T-cell (primary cell): ENCODE measurements around the gene DCAF11. TPM values are rescaled to one million over a fixed set of nuclear protein-coding genes. Genes with fewer than 3 reads are reported as not detected.

ENCODE experiments used
- ATAC-seq, 4 experiments: fragments of 200-7000 bp in 3 of 4; fragments of 150-1000 bp in 1 of 4; cut with Tn5 transposase; replicated peaks in 1 of 4; 1 replicate in 3 of 4; 2 replicates in 1 of 4; pipeline ENCODE4 v1.10.0; 2021; ENCODE audit warnings: moderate library complexity in 3 of 4, mild to moderate bottlenecking in 2 of 4, moderate number of reproducible peaks in 1 of 4
- CTCF ChIA-PET, 2 donors: fragments of 300-600 bp; sonication (Branson Sonifier 250); formaldehyde crosslinking; loops; one replicate each; lab custom pipeline; 2022; ENCODE audit warnings: antibody characterized with exemption in 2 of 2; lab: Charles Lee
- POLR2A ChIA-PET, 2 donors: fragments of 300-600 bp; sonication (Branson Sonifier 250); formaldehyde crosslinking; loops; one replicate each; lab custom pipeline; 2022; ENCODE audit warnings: antibody characterized with exemption in 2 of 2; lab: Charles Lee
- DNase-seq, 35 experiments: peaks; one replicate each; pipeline versions ENCODE4 v3.0.0 to v3.0.0-alpha.2; 2013 to 2023
- H3K27ac ChIP-seq: one replicate; pipeline ENCODE4 v1.5.1; 2013; ENCODE audit warnings: low read length
- H3K27me3 ChIP-seq, 2 experiments: replicated peaks in 1 of 2; 1 replicate in 1 of 2; 2 replicates in 1 of 2; pipeline versions ENCODE4 v1.6.1 to v1.7.0; 2013; ENCODE audit warnings: low read length in 1 of 2, mixed read lengths in 1 of 2; ENCODE audit not compliant: control insufficient read depth in 2 of 2, insufficient read depth in 2 of 2; ENCODE audit errors: extremely low read depth in 1 of 2
- H3K36me3 ChIP-seq, 2 donors: 1 replicate in 1 of 2; 2 replicates in 1 of 2; pipeline versions ENCODE4 v1.6.1 to v1.7.0; 2013; ENCODE audit warnings: low read length in 1 of 2; ENCODE audit not compliant: control insufficient read depth in 2 of 2, insufficient read depth in 1 of 2; ENCODE audit errors: extremely low read depth in 1 of 2
- H3K4me1 ChIP-seq, 2 experiments: 1 replicate in 1 of 2; 2 replicates in 1 of 2; pipeline versions ENCODE4 v1.6.1 to v1.7.0; 2013; ENCODE audit warnings: low read length in 2 of 2, mixed read lengths in 1 of 2; ENCODE audit not compliant: insufficient read depth in 2 of 2, control insufficient read depth in 1 of 2; ENCODE audit errors: extremely low read depth in 1 of 2
- H3K4me3 ChIP-seq, 2 donors: 1 replicate in 1 of 2; 2 replicates in 1 of 2; pipeline versions ENCODE4 v1.5.1 to v1.7.0; 2013; ENCODE audit warnings: mild to moderate bottlenecking in 2 of 2, low read length in 1 of 2, moderate library complexity in 1 of 2; ENCODE audit not compliant: control insufficient read depth in 1 of 2; ENCODE audit errors: extremely low read depth in 1 of 2
- H3K9me3 ChIP-seq: 2 replicates; pipeline ENCODE4 v1.7.0; 2013
- H3K27ac Mint-ChIP-seq, 2 donors: one replicate each; pipeline ENCODE4 v1.8.0; 2020 to 2021; ENCODE audit warnings: mild to moderate bottlenecking in 2 of 2, mixed read lengths in 2 of 2
- H3K27me3 Mint-ChIP-seq, 2 donors: one replicate each; pipeline ENCODE4 v1.8.0; 2021 to 2022; ENCODE audit warnings: mixed read lengths in 2 of 2
- H3K36me3 Mint-ChIP-seq: one replicate; pipeline ENCODE4 v1.8.0; 2021; ENCODE audit warnings: mixed read lengths
- H3K4me1 Mint-ChIP-seq, 3 donors: one replicate each; pipeline ENCODE4 v1.8.0; 2020 to 2022; ENCODE audit warnings: mixed read lengths in 3 of 3, mild to moderate bottlenecking in 1 of 3
- H3K4me3 Mint-ChIP-seq, 3 donors: one replicate each; pipeline ENCODE4 v1.8.0; 2020 to 2022; ENCODE audit warnings: mild to moderate bottlenecking in 3 of 3, mixed read lengths in 3 of 3, moderate library complexity in 3 of 3
- H3K9me3 Mint-ChIP-seq, 3 donors: one replicate each; pipeline ENCODE4 v1.8.0; 2020 to 2022; ENCODE audit warnings: mixed read lengths in 3 of 3
- WGBS: methylation state at CpG from one replicate; pipeline ENCODE4 v1.1.5; 2013; ENCODE audit warnings: missing lambda C conversion rate; ENCODE audit not compliant: insufficient coverage; 5-methylcytosine and 5-hydroxymethylcytosine counted together
- total RNA-seq, 35 experiments: library from RNA in 6 of 35; stranded (reverse) in 6 of 35; fragments of 120-200 nt in 1 of 35; gene quantifications; one replicate each; pipeline versions ENCODE4 v1.2.1 to v1.2.4 and lab custom pipeline; 2013 to 2026

Gene DCAF11
- total RNA-seq, 5 donors from 2014 or later (not counting 1 experiment from before 2014, with no cell fraction given), result 78.5 to 94.1 (median 89.6) TPM

DNA sequence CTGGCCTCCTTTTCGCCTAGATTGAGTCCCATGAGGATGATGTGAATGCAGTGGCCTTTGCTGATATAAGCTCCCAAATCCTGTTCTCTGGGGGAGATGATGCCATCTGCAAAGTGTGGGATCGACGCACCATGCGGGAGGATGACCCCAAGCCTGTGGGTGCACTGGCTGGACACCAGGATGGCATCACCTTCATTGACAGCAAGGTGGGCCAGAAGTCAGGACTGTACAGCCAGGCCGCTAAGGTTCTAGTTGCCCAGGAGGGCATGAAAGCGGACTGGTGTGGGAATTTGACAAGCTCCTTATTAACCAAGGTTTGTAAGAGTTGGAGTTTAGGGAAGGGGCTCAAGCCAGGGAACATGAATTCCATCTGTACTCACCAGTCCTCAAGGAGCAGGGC is 5.1 kb downstream of the DCAF11 start:
- Histone ChIP-seq H3K27me3 (no peaks in the 10 kb centered on the region), H3K4me3 (no peak overlapping the region), H3K9me3 (no peaks in the 10 kb centered on the region), H3K4me1 (peaks cover 12 to 24% of the 10 kb centered on the region in 2 experiments), H3K36me3 (peaks cover 3 to 81% of the 10 kb centered on the region in 2 donors), H3K27ac (no peak overlapping the region)
- peaks cover 29 to 37% (median 30%) of the 10 kb centered on the region in 3 donors for H3K4me1 Mint-ChIP-seq
- ChIA-PET POLR2A (interaction anchor here in 1 of 2 donors (0.6 kb wide), 1 partner anchor 43 kb away, joined by 3 read pairs; no protein-coding TSS in a partner anchor), CTCF (interaction anchor here in 1 of 2 donors (0.6 kb wide), 3 partner anchors 11 to 1137 kb away, joined by 3 to 5 read pairs (median 3); partner anchors contain the start of gene AJUBA)
- no peak for ATAC-seq
- H3K9me3 Mint-ChIP-seq, result no peaks in the 10 kb centered on the region
- H3K27me3 Mint-ChIP-seq, result no peaks in the 10 kb centered on the region
- H3K27ac Mint-ChIP-seq, result no peak overlapping the region
- 86% methylated on average over 4 of the region's 6 CpGs for WGBS
- no peak overlapping the region for H3K4me3 Mint-ChIP-seq
- DNase-seq, result no peak
- peaks cover 68% of the 10 kb centered on the region for H3K36me3 Mint-ChIP-seq

- no peaks in the 10 kb centered on the region for H3K9me3 ChIP-seq
- Mint-ChIP-seq H3K36me3 (peaks cover 61% of the 10 kb centered on the region), H3K4me3 (no peak overlapping the region), H3K9me3 (no peaks in the 10 kb centered on the region), H3K27ac (no peak overlapping the region), H3K27me3 (no peaks in the 10 kb centered on the region), H3K4me1 (peaks cover 17 to 25% (median 18%) of the 10 kb centered on the region in 3 donors)
- CTCF ChIA-PET, result interaction anchor here in 1 of 2 donors (1.7 kb wide), 1 partner anchor 13 kb away, joined by 6 read pairs; no protein-coding TSS in a partner anchor
- no peak for DNase-seq
- no peaks in the 10 kb centered on the region for H3K27me3 ChIP-seq
- ATAC-seq, result no peak
- no peak overlapping the region for H3K27ac ChIP-seq
- H3K4me1 ChIP-seq, result peaks cover 6 to 14% of the 10 kb centered on the region in 2 experiments
- 90% methylated on average over 3 of the region's 8 CpGs for WGBS
- H3K4me3 ChIP-seq, result no peak overlapping the region
- POLR2A ChIA-PET, result no interaction called here
- peaks cover 3 to 80% of the 10 kb centered on the region in 2 donors for H3K36me3 ChIP-seq
Observed at GRCh38 chr14:24121210-24121609, 6.6 kb downstream of the DCAF11 start.

GRCh38 chr14:24122416-24122815 is 7.8 kb downstream of the DCAF11 start:
- WGBS, result 93% methylated on average over 4 of the region's 4 CpGs
- CTCF ChIA-PET, result interaction anchor here in 1 of 2 donors (0.7 to 1.7 kb wide), 2 partner anchors 14 to 521 kb away, joined by 3 to 6 read pairs; no protein-coding TSS in a partner anchor
- Mint-ChIP-seq H3K4me1 (peaks cover 7 to 13% (median 7%) of the 10 kb centered on the region in 3 donors), H3K4me3 (no peak overlapping the region), H3K36me3 (peaks cover 54% of the 10 kb centered on the region), H3K27ac (peak overlapping the region in 1 of 2 donors; percentile 9), H3K9me3 (no peaks in the 10 kb centered on the region), H3K27me3 (no peaks in the 10 kb centered on the region)
- Histone ChIP-seq H3K9me3 (no peaks in the 10 kb centered on the region), H3K4me3 (no peak overlapping the region), H3K4me1 (peaks cover 0 to 2% of the 10 kb centered on the region in 2 experiments), H3K27me3 (no peaks in the 10 kb centered on the region), H3K27ac (no peak overlapping the region), H3K36me3 (peaks cover 3 to 69% of the 10 kb centered on the region in 2 donors)
- ATAC-seq, result peak in 1 of 4 experiments; percentile 8
- POLR2A ChIA-PET, result interaction anchor here (0.7 to 1.0 kb wide), 5 partner anchors 11 to 301 kb away, joined by 3 to 6 read pairs (median 4); partner anchors contain the start of gene PSME1 (in 1 of the 2)
- DNase-seq, result no peak

- POLR2A ChIA-PET, result interaction anchor here (0.9 to 1.1 kb wide), 4 partner anchors 8 to 301 kb away, joined by 3 to 4 read pairs (median 3); partner anchors contain the start of genes DCAF11 (in 1 of the 2), NRL (in 1 of the 2) and PSME1 (in 1 of the 2)
- peak overlapping the region in 1 of 2 donors; percentile 22 for H3K27ac Mint-ChIP-seq
Observed at GRCh38 chr14:24122898-24123297, 8.3 kb downstream of the DCAF11 start.

GRCh38 chr14:24123424-24124417 is 9.1 kb downstream of the DCAF11 start:
- Mint-ChIP-seq H3K27me3 (no peaks in the 10 kb centered on the region), H3K4me3 (no peak overlapping the region), H3K9me3 (no peaks in the 10 kb centered on the region), H3K4me1 (peaks cover 0 to 3% (median 2%) of the 10 kb centered on the region in 3 donors), H3K27ac (peak overlapping the region in 1 of 2 donors; percentile 22), H3K36me3 (peaks cover 41% of the 10 kb centered on the region)
- H3K27ac ChIP-seq, result no peak overlapping the region
- WGBS, result 90% methylated on average over 6 of the region's 9 CpGs
- H3K36me3 ChIP-seq, result peaks cover 3 to 56% of the 10 kb centered on the region in 2 donors
- no peaks in the 10 kb centered on the region for H3K4me1 ChIP-seq
- CTCF ChIA-PET, result no interaction called here
- ATAC-seq (peak in 2 of 4 experiments; percentile 16 to 22), DNase-seq (no peak)
- POLR2A ChIA-PET, result interaction anchor here in 1 of 2 donors (0.6 to 1.1 kb wide), 2 partner anchors 9 to 103 kb away, joined by 3 read pairs; partner anchors contain the start of genes DCAF11 and NRL
- no peaks in the 10 kb centered on the region for H3K9me3 ChIP-seq
- no peaks in the 10 kb centered on the region for H3K27me3 ChIP-seq
- no peak overlapping the region for H3K4me3 ChIP-seq

More at GRCh38 chr14:24122898-24123297, 8.3 kb downstream of the DCAF11 start:
- H3K4me3 ChIP-seq, result no peak overlapping the region
- H3K4me1 Mint-ChIP-seq, result peaks cover 3 to 9% (median 7%) of the 10 kb centered on the region in 3 donors
- no peak overlapping the region for H3K27ac ChIP-seq
- H3K36me3 Mint-ChIP-seq, result peaks cover 49% of the 10 kb centered on the region
- peak in 1 of 4 experiments; percentile 7 for ATAC-seq
- no peaks in the 10 kb centered on the region for H3K27me3 Mint-ChIP-seq
- 97% methylated on average over 5 of the region's 8 CpGs for WGBS
- no peaks in the 10 kb centered on the region for H3K9me3 ChIP-seq
- CTCF ChIA-PET, result interaction anchor here in 1 of 2 donors (1.7 kb wide), 1 partner anchor 14 kb away, joined by 6 read pairs; no protein-coding TSS in a partner anchor
- no peaks in the 10 kb centered on the region for H3K27me3 ChIP-seq
- H3K9me3 Mint-ChIP-seq, result no peaks in the 10 kb centered on the region
- no peak for DNase-seq
- H3K36me3 ChIP-seq, result peaks cover 3 to 65% of the 10 kb centered on the region in 2 donors
- H3K4me1 ChIP-seq, result no peaks in the 10 kb centered on the region
- H3K4me3 Mint-ChIP-seq, result no peak overlapping the region
